G401 (cell line): ENCODE measurements around the gene HSH2D. TPM values are rescaled to one million over a fixed set of nuclear protein-coding genes. Genes with fewer than 3 reads are reported as not detected.

Experiments
- DNase-seq: peaks from one replicate; pipeline ENCODE4 v3.0.0-alpha.2; 2015; ENCODE audit warnings: low spot score
- in situ Hi-C: cut with HindIII; loops from 2 replicates; pipeline ENCODE4 v1.10.0; 2016; ENCODE audit warnings: low sequenced_read_pairs, mixed read lengths
- total RNA-seq: library from RNA; depleted of rRNA; stranded (reverse); fragments of >200 nt; shearing (Covaris generic); gene quantifications from 2 replicates; pipeline ENCODE4 v1.2.3, GENCODE V29; 2014; rRNA removed

Gene HSH2D
- total RNA-seq, 1 experiment from 2014 or later, result not detected

GRCh38 chr19:16205205-16206045, 61.9 kb downstream of the HSH2D start:
- in situ Hi-C loops, result no loop called here

DNA sequence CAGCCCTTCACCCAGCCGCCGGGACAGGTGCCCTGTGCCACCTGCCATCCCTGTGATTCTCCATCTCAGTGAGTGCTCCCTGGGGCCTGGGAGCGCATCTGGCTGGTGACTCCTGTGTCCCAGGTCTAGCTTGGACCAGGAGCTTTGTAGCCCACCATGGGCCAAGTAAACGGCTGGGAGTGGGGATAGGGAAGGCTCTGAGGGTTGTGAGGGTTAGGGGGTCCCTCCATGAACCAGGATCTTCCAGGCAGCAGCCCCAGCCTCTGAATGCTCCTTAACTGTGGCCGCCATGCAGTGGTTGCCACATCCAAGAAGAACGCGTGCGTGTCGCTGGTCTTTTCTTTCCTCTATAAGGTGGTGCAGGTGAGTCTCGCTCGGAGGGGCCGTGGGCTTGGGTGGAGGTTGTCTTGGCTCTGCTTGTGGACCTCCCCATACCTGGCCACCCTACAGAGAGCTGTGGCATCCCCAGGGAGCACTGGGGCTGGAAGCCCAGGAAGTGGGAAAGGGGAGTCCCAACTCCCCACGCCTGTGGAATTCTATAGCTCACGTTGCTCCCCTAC, 62.6 kb downstream of the HSH2D start:
- no peak for DNase-seq
- in situ Hi-C loops, result no loop called here

More at GRCh38 chr19:16205205-16206045, 61.9 kb downstream of the HSH2D start:
- DNase-seq, result no peak

GRCh38 chr19:16206637-16207036, 63.2 kb downstream of the HSH2D start:
- no peak for DNase-seq
- in situ Hi-C loops, result no loop called here

DNA sequence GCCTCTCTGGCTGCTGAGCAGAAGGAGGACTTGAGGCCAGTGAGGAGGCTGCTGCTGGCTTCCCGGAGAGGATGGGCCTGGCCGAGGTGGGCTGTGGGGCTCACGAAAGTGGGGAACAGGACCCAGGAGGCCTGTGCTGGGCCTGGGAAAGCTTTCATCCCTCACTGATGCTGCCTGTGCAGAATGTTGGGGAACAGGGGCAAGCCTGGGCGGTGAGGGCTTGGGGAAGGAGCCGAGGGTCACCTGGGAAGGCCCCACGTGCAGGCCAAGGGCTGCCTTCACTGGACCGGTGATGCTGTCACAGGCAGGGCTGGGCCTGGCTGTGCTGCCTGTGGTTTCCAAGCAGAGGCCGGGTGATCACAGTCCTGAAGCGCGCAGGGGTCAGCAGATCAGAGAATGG, 63.6 kb downstream of the HSH2D start:
- in situ Hi-C loops, result no loop called here
- no peak for DNase-seq

DNA sequence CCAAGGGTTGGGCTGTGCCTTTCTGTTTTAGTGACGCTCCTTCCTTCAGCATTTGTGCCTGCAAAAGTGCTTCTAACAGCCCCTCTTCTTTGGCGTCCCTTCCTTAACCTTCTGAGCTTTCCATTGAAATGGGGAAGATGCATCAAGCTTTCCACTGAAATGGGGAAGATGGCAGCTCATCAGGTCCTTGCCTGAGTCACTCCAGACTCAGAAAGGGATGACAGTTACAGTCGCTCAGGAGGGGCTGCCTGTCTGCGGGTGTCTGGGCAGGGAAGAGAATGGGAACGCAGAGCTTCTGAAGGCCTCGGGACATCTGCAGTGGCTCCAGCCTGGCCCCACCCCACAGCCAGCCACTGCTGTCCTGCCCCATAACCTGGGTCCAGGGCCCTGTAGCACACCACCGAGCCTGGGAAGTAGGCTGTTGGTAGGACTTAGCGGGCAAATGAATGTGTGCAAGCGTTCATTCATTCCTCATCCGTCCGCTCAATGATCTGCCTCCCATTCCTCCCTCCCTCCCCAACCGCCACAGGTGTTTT, 64.1 kb downstream of the HSH2D start:
- DNase-seq, result no peak
- in situ Hi-C loops, result no loop called here

Other genes with a start within 250 kb of the HSH2D start
- 2.3 and 6.3 TPM in 2 replicates for gene CYP4F2, start 245.6 kb upstream of the HSH2D start, total RNA-seq
- gene CYP4F11, start 209.2 kb upstream of the HSH2D start, total RNA-seq, result 0.75 and 0.80 TPM in 2 replicates
- not detected in 2 replicates for gene OR10H4, start 194.7 kb upstream of the HSH2D start, total RNA-seq
- 367 and 385 TPM in 2 replicates for gene TPM4, start 67.2 kb upstream of the HSH2D start, total RNA-seq
- gene RAB8A, start 31.8 kb upstream of the HSH2D start, total RNA-seq, result 92.9 and 111 TPM in 2 replicates
- not detected in 2 replicates for gene CIB3, start 29.8 kb downstream of the HSH2D start, total RNA-seq
- gene FAM32A, start 41.7 kb downstream of the HSH2D start, total RNA-seq, result 161 and 172 TPM in 2 replicates
- 91.4 and 95.6 TPM in 2 replicates for gene AP1M1, start 54.2 kb downstream of the HSH2D start, total RNA-seq
- 4.8 TPM in 1 of 2 replicates, not detected in the other for gene KLF2, start 181.1 kb downstream of the HSH2D start, total RNA-seq